ENCODE measurements around the gene COL28A1.

Gene COL28A1

GRCh38 chr7:7557252-7557651, 21.6 kb upstream of the COL28A1 start:
- DNase-seq = no peak

- DNase-seq = no peak
Measured at GRCh38 chr7:7556852-7557251, 21.2 kb upstream of the COL28A1 start.

DNA sequence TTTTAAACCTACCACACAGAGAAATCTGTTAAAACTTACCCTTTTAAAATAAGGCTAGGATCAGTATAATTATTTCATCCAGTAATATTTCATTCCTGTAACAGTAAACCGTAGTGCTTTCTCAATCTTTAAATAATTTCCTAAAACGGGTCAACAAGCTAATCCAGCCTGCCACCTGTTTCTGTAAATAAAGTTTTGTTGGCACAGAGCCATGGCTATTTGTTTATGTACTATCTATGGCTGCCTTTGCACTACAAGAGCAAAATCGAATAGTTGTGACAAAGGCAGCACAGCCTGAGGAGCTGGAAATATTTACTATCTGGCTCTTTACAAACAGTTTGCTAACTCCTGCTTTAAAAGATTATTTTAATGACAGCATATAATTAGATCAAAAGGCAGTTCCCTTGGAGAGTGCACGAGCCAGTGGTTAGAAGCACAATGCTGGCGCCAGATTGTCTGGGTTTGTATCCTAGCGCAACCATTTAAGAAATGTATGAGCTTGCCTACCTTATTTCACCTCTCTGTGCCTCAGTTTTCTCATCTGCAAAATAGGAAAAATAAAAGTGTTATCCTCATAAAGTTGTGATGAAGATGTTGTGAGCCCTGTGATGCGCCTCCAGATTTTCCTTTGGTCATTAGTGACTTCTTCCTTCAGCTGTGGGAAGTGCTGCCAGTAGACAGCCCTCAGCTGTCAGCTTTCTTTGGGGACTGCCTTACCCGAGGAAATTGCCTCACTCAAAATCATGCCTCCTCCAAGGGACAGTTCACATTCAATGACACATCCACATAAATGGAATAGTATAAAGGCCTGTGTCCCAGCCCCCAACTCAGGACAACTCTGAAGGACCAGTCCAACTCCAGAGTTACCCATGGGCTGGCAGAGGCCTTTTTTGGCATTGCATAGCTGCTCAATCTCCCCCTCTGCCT, 19.2 kb upstream of the COL28A1 start:
- DNase-seq = no peak

GRCh38 chr7:7554021-7554432, 18.4 kb upstream of the COL28A1 start:
- no peak for DNase-seq

DNA sequence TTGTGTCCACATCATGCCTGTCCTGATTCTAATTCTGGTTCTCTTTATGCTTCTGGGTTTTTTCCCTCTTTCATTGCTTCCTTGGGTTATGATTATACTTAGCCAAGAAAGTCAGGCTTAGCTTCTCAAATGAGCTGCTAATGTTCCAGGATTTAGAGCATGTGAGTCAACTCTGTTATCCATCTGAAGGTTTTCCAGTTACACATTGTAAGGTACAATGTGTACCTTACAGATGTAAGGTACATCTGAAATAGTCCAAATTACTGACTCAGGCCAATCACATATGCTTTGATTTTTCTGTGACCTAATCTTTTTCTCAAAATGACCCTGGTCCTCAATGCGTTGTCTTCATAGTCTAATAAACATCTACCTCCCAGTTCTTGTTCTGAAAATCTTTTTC, 17.7 kb upstream of the COL28A1 start:
- DNase-seq = no peak

GRCh38 chr7:7552199-7552598, 16.5 kb upstream of the COL28A1 start:
- DNase-seq = no peak

GRCh38 chr7:7550663-7551062, 15.0 kb upstream of the COL28A1 start:
- no peak for DNase-seq

DNA sequence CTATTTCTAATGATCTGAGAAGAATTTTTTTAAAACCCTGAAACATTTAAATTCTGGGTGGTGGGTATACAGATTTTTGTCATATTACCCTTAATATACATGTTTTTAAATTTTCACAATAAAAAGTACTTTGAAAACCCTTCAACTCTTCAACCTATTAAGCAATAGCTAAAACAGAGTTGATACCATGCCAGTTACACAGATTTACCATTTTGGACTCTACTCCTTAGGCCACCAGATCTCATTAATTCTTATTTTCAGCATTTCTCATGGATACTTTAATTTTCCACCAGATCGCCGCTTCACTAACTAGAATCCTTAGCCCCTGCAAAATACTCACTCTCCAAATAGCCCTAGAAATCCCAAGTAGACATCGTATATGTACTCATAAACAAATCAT, 12.7 kb upstream of the COL28A1 start:
- DNase-seq = no peak

DNA sequence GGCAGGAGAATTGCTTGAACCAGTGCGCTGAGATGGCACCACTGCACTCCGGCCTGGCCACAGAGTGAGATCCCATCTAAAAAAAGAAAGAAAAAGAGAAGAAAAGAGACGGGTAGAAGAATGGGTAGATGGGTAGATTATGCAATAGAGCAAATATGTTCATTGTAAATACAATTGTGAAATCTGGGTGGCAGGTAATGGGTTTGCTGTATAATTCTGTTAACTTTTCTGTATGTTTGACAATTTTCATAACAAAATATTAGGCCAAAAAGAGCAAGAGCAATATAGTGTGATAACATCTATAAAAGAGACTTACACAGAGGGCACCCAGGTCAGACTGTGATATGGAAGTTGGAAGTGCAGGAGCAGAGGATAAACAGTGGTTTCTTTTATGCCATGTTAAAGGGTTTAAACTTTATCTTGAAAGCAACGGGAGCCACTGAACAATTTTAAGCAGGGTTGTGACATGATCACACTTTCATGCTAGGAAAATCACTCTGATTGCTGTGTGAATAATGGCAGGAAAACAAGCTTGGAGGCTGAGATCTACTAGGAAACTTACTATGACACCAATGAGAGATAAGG, 6.7 kb upstream of the COL28A1 start:
- no peak for DNase-seq

DNA sequence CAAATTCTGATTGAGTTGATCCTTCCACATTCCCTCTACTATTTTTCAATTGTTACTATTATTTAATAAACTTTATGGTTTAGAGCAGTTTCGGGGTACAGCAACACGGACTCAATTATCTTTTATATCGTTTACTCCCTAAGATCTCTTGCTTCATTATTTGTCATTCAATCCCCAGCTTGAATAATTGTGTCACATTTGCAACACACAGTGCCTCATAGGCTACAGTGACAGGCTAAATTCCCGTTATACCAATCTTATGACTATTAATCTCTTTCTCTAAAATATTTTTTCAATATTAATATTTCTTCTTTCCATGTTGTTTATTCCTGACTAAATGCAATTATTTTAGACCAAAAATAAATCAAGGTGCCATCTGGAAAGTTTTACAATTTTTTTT, 4.0 kb upstream of the COL28A1 start:
- DNase-seq = no peak

GRCh38 chr7:7539152-7539551, 3.5 kb upstream of the COL28A1 start:
- no peak for DNase-seq

- no peak for DNase-seq
Measured at GRCh38 chr7:7537711-7538110, 2.0 kb upstream of the COL28A1 start.

GRCh38 chr7:7536396-7537019, 835 bp upstream of the COL28A1 start:
- no peak for DNase-seq

GRCh38 chr7:7533831-7534430, 1.7 kb downstream of the COL28A1 start:
- no peak for DNase-seq

- DNase-seq = no peak
Measured at GRCh38 chr7:7529328-7529727, 6.3 kb downstream of the COL28A1 start.

GRCh38 chr7:7527047-7527446, 8.6 kb downstream of the COL28A1 start:
- DNase-seq = no peak

- no peak for DNase-seq
Measured at GRCh38 chr7:7526006-7526405, 9.7 kb downstream of the COL28A1 start.

DNA sequence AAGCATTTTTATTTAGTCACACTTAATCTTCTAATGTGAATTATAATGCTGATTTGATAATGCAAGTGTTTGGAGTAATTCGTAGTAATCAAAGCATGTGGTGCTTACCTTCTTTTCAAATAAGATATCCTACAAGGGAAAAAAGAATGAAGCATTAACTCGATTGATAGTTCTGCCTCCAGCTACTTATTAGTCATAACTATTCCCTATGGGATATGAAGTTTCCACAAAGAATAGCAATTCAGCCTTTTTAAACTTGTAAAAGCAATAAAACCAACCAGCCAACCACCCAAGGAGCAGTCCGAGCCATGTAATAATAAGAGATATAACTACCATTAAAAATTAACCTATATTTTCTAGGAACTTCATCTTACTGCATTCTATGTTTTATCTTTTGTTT, 11.6 kb downstream of the COL28A1 start:
- DNase-seq = no peak

DNA sequence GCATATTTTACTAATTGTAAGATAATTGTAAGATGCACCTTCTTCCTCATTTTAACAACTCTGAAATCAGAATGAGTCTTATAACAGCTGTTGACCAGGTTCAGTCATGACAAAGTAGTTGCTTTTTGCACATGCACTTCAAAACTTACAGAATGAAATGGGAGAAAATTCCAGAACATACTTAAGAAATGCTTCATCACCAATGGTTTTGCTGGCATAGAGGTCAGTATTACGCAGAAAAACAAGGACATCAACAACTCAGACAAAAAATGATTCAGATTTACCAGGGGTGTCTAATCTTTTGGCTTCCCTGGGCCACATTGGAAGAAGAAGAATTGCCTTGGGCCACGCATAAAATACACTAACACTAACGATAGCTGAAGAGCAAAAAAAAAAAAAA, 13.3 kb downstream of the COL28A1 start:
- DNase-seq = no peak

- no peak for DNase-seq
Measured at GRCh38 chr7:7521259-7521658, 14.4 kb downstream of the COL28A1 start.

DNA sequence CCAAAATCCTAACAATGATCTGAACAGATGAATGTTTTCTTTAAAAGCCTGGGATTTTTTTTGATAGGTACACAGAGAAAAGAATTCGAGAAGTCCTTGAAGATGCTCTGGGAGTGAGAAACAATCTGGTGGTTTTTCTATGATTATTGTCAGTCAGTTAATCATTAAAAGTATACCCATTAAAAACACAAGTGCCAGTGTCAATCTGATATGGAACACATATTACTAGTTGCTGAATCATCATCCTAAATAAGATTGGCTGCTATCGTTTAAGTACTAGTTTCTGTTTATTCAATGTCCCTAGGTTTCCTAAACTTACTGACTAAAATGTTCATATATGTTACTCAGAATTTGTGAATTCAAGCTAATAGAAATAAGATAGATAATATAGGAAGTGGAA, 16.1 kb downstream of the COL28A1 start:
- no peak for DNase-seq

DNA sequence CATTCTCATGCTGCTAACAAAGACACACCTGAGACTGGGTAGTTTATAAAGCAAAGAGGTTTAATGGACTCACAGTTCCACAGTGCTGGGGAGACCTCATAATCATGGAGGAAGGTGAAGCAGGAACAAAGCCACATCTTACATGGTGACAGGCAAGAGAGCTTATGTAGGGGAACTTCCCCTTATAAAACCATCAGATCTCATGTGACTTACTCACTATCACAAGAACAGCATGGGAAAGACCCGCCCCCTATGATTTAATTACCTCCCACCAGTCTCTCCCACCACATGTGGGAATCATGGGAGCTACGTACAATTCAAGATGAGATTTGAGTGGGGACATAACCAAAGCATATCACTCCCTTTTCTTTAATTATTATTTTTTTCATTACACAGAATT, 16.6 kb downstream of the COL28A1 start:
- no peak for DNase-seq

DNA sequence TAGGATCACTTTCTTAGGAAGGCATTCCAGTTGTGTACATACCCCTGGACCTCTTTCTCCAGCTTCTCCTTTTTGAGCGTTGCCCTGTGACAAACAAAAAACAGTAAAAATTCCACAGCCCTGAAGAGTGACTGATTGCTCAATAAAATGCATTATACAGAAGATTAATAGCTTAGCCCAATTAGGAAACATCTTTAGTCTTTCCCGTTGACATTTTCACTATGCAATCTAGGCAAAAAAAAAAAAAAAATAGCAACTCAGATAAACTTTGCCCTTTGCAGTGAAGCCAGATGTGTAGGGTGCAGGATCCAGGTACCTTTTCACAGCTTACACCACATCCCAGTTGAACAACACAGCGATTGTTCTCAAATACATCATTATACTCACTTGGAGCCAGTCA, 17.9 kb downstream of the COL28A1 start:
- no peak for DNase-seq

DNA sequence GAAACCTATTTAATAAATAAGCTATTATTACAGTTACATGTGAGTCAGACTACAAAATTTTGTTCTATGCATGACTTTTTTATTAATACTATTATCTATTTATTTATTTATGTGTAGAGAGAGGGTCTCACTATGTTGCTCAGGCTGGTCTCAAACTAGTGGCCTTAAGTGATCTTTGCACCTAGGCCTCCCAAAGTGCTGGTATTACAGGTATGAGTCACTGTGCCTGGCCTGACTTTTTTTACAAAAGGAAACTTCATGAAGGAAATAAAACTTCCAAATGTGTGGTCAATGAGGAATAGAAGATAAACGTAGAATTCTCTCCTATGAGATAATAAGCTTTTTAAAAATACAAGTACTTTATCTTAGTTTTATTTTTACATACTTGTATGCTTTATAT, 19.0 kb downstream of the COL28A1 start:
- no peak for DNase-seq
